AG08396 (cell line): Measurements from ENCODE around the gene ERI3.

ENCODE experiments used
- DNase-seq: peaks from one replicate; pipeline ENCODE4 v3.0.0; 2012; ENCODE audit warnings: low spot score, mixed read lengths

Gene ERI3

GRCh38 chr1:44354840-44355581, at the start of gene ERI3:
Gene ERI3 (minus strand): TSS chr1:44355257. CDS start chr1:44355026, 231 bp downstream.
- peak; percentile 99 for DNase-seq

- DNase-seq, result no peak
Measured at GRCh38 chr1:44401256-44402228, 46.5 kb upstream of the ERI3 start.

GRCh38 chr1:44390277-44390676, 35.2 kb upstream of the ERI3 start:
- peak; percentile 57 for DNase-seq

GRCh38 chr1:44389437-44389836, 34.4 kb upstream of the ERI3 start:
- no peak for DNase-seq

GRCh38 chr1:44388551-44388950, 33.5 kb upstream of the ERI3 start:
- DNase-seq, result no peak

- no peak for DNase-seq
Measured at GRCh38 chr1:44380666-44381177, 25.7 kb upstream of the ERI3 start.

GRCh38 chr1:44377925-44378784, 23.1 kb upstream of the ERI3 start:
- peak; percentile 57 for DNase-seq

- DNase-seq, result no peak
Measured at GRCh38 chr1:44375547-44375946, 20.5 kb upstream of the ERI3 start.

- DNase-seq, result no peak
Measured at GRCh38 chr1:44371206-44371605, 16.1 kb upstream of the ERI3 start.

GRCh38 chr1:44368471-44369151, 13.6 kb upstream of the ERI3 start:
- DNase-seq, result no peak

- DNase-seq, result no peak
Measured at GRCh38 chr1:44367944-44368343, 12.9 kb upstream of the ERI3 start.

- no peak for DNase-seq
Measured at GRCh38 chr1:44366371-44366975, 11.4 kb upstream of the ERI3 start.

GRCh38 chr1:44361478-44361877, 6.4 kb upstream of the ERI3 start:
- no peak for DNase-seq

GRCh38 chr1:44359234-44359935, 4.3 kb upstream of the ERI3 start:
- DNase-seq, result no peak

- no peak for DNase-seq
Measured at GRCh38 chr1:44357710-44358109, 2.7 kb upstream of the ERI3 start.

GRCh38 chr1:44355582-44356305, 687 bp upstream of the ERI3 start:
- DNase-seq, result peak; percentile 5

- DNase-seq, result peak; percentile 18
Measured at GRCh38 chr1:44354268-44354839, 703 bp downstream of the ERI3 start.

GRCh38 chr1:44353604-44354003, 1.5 kb downstream of the ERI3 start:
- no peak for DNase-seq

GRCh38 chr1:44351289-44351688, 3.8 kb downstream of the ERI3 start:
- no peak for DNase-seq
